Bronchial epithelial cell (primary cell): ENCODE measurements around the gene PAK4. TPM values are rescaled to one million over a fixed set of nuclear protein-coding genes. Genes with fewer than 3 reads are reported as not detected.
"Not testable (repeated sequence)": the region's sequence is repeated elsewhere in the genome, so short reads cannot be mapped to it uniquely, and the experiment has no call there.

Source experiments
- DNase-seq: peaks from one replicate; pipeline ENCODE4 v3.0.0-alpha.2; 2010; ENCODE audit warnings: low read depth
- FAIRE-seq: peaks from 2 replicates; lab custom pipeline; 2011; peaks lifted over from hg19 to GRCh38; lab: Jason Lieb, UNC
- H3K27me3 ChIP-seq: 2 replicates; pipeline ENCODE4 v1.5.1; 2011; ENCODE audit warnings: low read length; ENCODE audit not compliant: control insufficient read depth, insufficient read depth
- H3K36me3 ChIP-seq: 2 replicates; pipeline ENCODE4 v1.5.1; 2011; ENCODE audit warnings: low read length; ENCODE audit not compliant: control insufficient read depth, insufficient read depth
- H3K4me3 ChIP-seq: 2 replicates; pipeline ENCODE4 v1.5.1; 2011; ENCODE audit warnings: mild to moderate bottlenecking, low read depth, low read length, control low read depth
- CTCF ChIP-seq: IDR thresholded peaks from 2 replicates; pipeline ENCODE4 v1.5.1; 2011; ENCODE audit warnings: mild to moderate bottlenecking, moderate library complexity, low read length, control low read depth, inconsistent platforms; ENCODE audit not compliant: insufficient read depth, severe bottlenecking
- total RNA-seq: library from RNA; depleted of rRNA; stranded (reverse); fragments of >200 nt; gene quantifications from 2 replicates; pipeline ENCODE4 v1.2.1, GENCODE V29; 2014

Gene PAK4
- total RNA-seq, 1 donor from 2014 or later, result 4.5 TPM

- DNase-seq (no peak), FAIRE-seq (no peak)
- Histone ChIP-seq H3K4me3 (no peak overlapping the region), H3K27me3 (no peaks in the 10 kb centered on the region), H3K36me3 (no peaks in the 10 kb centered on the region)
- no peak for TF ChIP-seq CTCF
Observed at GRCh38 chr19:39218230-39219007, 92.8 kb downstream of the PAK4 start.

GRCh38 chr19:39219108-39219507 lies 93.5 kb downstream of the PAK4 start:
- H3K4me3 ChIP-seq, H3K27me3 ChIP-seq, H3K36me3 ChIP-seq, DNase-seq, FAIRE-seq: not testable (repeated sequence)

DNA sequence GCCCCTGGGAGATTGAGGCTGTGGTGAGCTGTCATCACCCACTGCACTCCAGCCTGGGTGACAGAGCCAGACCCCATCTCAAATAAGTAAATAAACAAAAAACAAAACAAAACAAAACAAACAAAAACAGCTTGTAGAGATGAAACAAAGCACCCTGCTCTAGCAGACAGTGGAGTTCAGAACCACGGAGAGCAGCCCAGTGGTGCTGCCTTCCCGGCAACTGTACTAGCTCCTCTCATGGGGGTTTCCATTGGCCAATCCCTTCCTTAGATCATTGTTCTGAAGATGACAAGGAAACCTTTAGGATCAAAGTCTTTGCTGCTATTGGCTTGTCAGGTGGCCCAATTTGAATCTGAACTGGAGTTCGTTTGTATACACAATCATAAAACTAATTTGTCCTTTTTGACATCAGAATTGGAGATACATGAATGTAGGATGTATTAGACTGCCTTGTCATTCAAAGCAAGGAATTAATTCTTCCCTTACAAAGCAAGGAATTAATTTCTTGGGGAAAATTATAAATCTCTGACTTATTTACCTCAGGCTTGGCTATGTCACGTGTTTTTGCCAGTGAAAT lies 98.2 kb downstream of the PAK4 start:
- peak; percentile 18 for DNase-seq

DNA sequence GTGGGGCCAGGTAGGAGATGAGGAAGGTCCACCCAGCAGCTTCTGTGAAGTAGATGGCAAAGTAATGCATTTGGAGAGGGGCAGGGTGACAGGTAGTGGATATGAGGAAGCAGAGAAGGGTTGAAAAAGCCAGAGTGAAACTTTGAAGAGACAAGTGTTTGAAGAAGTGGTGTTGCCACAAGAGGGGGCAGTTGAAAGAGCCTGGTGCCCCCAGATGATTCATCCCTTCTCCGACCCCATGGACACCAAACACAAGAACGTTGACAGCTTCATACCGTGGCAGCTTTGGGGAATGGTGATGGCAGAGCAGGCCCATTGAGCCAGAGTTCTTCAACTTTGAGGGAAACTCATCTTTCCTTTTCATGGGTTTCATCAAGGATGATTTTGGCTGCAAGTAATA lies 99.3 kb downstream of the PAK4 start:
- H3K4me3 ChIP-seq, result no peak overlapping the region
- H3K27me3 ChIP-seq, result no peaks in the 10 kb centered on the region
- TF ChIP-seq CTCF, result no peak
- FAIRE-seq (no peak), DNase-seq (no peak)
- no peaks in the 10 kb centered on the region for H3K36me3 ChIP-seq

More for the DNA sequence above, 98.2 kb downstream of the PAK4 start:
- no peak for FAIRE-seq
- no peak overlapping the region for H3K4me3 ChIP-seq
- TF ChIP-seq CTCF, result no peak
- no peaks in the 10 kb centered on the region for H3K36me3 ChIP-seq
- no peaks in the 10 kb centered on the region for H3K27me3 ChIP-seq

Other genes starting within 250 kb of the PAK4 start
- gene RINL, start 247.5 kb upstream of the PAK4 start, total RNA-seq, result 8.7 and 12.3 TPM in 2 replicates
- gene SIRT2, start 226.2 kb upstream of the PAK4 start, total RNA-seq, result 41.3 and 44.7 TPM in 2 replicates
- 23.2 and 25.9 TPM in 2 replicates for gene NFKBIB, start 225.8 kb upstream of the PAK4 start, total RNA-seq
- gene CCER2, start 213.6 kb upstream of the PAK4 start, total RNA-seq, result 0.13 TPM in 1 of 2 replicates, not detected in the other
- gene SARS2, start 195.0 kb upstream of the PAK4 start, total RNA-seq, result 5.4 and 8.2 TPM in 2 replicates
- gene MRPS12, start 194.8 kb upstream of the PAK4 start, total RNA-seq, result 56.5 and 62.4 TPM in 2 replicates
- gene FBXO17, start 150.0 kb upstream of the PAK4 start, total RNA-seq, result 5.0 and 11.6 TPM in 2 replicates
- 5.3 and 5.8 TPM in 2 replicates for gene FBXO27, start 93.2 kb upstream of the PAK4 start, total RNA-seq
- gene ACP7, start 41.4 kb upstream of the PAK4 start, total RNA-seq, result 0.53 and 0.77 TPM in 2 replicates
- 9.5 and 22.4 TPM in 2 replicates for gene NCCRP1, start 71.2 kb downstream of the PAK4 start, total RNA-seq
- gene SYCN, start 78.5 kb downstream of the PAK4 start, total RNA-seq, result not detected in 2 replicates
- gene IFNL3, start 119.2 kb downstream of the PAK4 start, total RNA-seq, result not detected in 2 replicates
- gene IFNL4, start 123.1 kb downstream of the PAK4 start, total RNA-seq, result not detected in 2 replicates
- not detected in 2 replicates for gene IFNL2, start 142.6 kb downstream of the PAK4 start, total RNA-seq
- gene IFNL1, start 170.6 kb downstream of the PAK4 start, total RNA-seq, result not detected in 2 replicates
- gene LRFN1, start 195.1 kb downstream of the PAK4 start, total RNA-seq, result under 0.01 TPM in 2 replicates
- gene GMFG, start 210.3 kb downstream of the PAK4 start, total RNA-seq, result not detected in 2 replicates
- gene SAMD4B, start 216.6 kb downstream of the PAK4 start, total RNA-seq, result 19.2 and 38.7 TPM in 2 replicates